D341Med (cell line): ENCODE measurements around the gene RAD51B.

Experiments used
- DNase-seq: peaks from one replicate; pipeline ENCODE4 v3.0.0; 2012; ENCODE audit warnings: low spot score

The RAD51B gene

DNA sequence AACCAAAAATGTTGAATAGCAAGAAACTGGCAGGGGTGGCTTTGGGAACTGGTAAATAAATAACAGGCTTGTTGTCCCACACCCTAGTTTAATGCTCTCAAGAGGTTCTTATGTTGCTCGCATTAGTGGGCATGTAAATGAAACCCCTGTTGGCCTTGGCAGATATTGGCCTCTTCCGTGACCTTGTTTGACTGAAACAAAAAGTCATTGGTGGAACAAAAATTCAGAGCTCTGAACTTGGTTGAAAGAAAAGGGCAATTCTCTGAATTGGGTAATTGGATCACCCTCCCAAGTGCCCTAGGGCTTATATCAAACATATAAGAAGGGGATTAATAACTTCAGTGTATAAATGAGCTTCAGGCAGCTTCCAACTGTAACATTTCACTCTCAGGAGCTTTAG is 547.1 kb downstream of the RAD51B start:
- no peak for DNase-seq

DNA sequence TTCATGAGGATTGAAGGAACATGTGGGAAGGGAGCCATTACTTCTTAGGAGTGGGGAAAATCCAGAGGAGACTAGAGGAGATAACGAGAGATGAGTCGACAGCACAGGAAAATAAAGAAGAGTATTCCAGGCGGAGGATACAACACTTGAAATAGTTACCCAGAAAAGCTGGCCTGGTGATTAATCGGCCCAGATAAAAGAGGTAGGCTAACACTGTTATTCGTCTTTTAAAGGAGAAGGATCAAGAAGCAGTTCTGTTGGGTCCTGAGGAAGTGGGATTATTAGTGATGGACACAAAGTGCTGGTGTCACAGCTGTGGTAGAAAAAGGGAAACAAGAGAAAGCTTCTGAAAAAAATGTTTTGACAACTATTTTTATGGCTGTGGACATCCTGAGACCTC is 548.0 kb downstream of the RAD51B start:
- DNase-seq = no peak

GRCh38 chr14:68368850-68369249 is 549.3 kb downstream of the RAD51B start:
- DNase-seq = no peak

- DNase-seq = no peak
Observed at GRCh38 chr14:68369281-68370056, 549.9 kb downstream of the RAD51B start.

DNA sequence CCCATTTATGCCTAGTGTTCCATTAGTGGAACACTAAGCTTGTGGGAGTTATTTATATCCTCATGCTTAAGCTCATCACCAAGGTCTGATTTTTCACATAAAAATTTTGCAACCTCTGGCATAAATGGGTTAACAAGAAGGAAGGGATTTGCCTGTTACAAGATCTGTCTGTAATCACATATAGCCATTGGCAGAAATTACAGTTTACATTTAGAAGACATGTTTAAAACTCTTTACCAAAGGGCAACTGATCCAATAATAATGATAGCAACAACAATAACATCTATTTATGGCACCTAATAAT is 550.4 kb downstream of the RAD51B start:
- no peak for DNase-seq

- DNase-seq = no peak
Observed at GRCh38 chr14:68372368-68372767, 552.8 kb downstream of the RAD51B start.

- DNase-seq = no peak
Observed at GRCh38 chr14:68373124-68373646, 553.6 kb downstream of the RAD51B start.

DNA sequence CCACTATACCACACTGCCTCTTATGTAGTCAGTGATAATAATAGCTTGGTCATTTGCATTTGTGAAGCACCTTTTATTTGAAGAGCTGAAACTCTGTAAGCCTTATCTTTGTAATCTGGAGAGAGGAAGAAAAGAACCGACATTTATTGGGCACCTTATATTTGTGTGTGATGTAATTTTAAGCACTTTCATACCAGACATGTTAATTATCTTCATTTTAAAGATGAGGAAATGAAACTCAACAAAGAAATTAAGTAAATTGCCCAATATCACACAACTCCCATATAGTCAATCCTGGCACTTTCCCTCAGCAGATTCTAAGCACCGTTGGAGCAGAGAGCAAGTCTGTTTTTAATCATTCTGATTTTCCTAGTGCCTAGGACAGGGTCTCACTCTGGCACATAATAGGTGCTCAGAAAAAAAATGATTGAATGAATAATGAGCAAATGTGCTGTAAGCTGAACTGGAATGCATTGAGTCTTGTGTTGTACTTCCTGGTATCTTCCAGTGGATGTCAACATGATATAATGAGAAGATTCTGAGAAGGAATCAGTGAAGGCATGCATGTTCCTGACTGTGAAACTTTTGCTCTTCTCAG is 554.4 kb downstream of the RAD51B start:
- no peak for DNase-seq

DNA sequence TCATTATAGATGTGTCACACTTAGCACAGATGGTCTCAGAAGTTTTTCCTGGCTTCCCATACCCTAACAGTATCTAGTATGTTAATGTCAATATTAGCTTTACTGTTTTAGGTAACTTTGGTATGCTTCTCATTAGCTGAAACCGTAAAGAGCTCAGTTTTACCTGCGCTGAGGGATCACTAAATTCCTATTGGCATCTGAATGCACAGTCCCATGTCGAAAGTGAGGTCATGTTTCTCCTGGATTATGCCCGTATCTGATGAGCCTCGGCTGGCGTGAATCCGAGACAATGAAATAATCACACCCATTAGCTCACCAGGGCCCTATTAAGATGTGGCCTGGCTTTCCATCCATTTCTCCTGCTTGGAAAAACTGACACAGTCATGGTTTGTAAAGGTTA is 555.1 kb downstream of the RAD51B start:
- DNase-seq = no peak

GRCh38 chr14:68375376-68375775 is 555.8 kb downstream of the RAD51B start:
- no peak for DNase-seq

GRCh38 chr14:68376067-68376779 is 556.6 kb downstream of the RAD51B start:
- no peak for DNase-seq

DNA sequence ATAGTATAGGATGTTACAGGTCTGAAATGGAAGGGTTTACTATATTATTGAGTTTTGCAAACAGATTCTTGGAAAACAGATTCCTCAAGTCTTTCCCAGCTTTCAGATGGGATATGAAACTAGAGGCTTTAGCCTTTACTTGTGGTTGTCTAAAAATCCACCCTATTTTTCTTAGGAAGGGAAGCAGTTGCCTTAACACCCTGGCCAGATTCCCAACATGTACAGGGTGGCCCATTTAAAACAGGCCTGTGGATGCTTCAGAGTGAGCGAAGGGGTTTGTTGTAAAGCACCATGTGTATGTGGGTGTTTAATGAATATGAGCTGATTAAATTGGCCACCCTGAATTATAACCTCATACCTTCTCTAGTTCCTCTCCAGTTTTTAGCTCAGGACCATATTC is 557.4 kb downstream of the RAD51B start:
- no peak for DNase-seq

GRCh38 chr14:68377459-68377858 is 557.9 kb downstream of the RAD51B start:
- no peak for DNase-seq

- no peak for DNase-seq
Observed at GRCh38 chr14:68379510-68380328, 560.1 kb downstream of the RAD51B start.

GRCh38 chr14:68380329-68380741 is 560.8 kb downstream of the RAD51B start:
- DNase-seq = no peak

GRCh38 chr14:68384335-68384734 is 564.8 kb downstream of the RAD51B start:
- DNase-seq = no peak

DNA sequence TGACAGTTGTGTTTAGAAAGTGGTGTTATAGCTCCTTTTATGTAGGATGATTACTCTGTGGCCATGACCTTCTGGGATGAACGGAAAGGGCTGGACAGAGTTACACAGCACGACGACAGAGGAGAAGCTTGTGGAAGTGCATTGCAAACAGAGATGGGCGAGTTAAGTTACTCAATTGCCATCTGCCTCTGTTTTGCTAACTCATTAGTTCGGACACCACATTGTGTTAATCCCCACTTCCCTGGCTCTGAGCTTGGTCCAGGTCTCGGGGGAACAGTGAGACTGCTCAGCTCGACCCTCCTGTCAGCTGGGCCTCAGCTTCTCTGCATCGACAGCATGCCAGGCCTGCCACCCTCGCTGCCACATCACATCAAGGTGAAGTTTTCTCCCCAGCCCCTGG is 565.3 kb downstream of the RAD51B start:
- DNase-seq = no peak

GRCh38 chr14:68386446-68386845 is 566.9 kb downstream of the RAD51B start:
- no peak for DNase-seq

DNA sequence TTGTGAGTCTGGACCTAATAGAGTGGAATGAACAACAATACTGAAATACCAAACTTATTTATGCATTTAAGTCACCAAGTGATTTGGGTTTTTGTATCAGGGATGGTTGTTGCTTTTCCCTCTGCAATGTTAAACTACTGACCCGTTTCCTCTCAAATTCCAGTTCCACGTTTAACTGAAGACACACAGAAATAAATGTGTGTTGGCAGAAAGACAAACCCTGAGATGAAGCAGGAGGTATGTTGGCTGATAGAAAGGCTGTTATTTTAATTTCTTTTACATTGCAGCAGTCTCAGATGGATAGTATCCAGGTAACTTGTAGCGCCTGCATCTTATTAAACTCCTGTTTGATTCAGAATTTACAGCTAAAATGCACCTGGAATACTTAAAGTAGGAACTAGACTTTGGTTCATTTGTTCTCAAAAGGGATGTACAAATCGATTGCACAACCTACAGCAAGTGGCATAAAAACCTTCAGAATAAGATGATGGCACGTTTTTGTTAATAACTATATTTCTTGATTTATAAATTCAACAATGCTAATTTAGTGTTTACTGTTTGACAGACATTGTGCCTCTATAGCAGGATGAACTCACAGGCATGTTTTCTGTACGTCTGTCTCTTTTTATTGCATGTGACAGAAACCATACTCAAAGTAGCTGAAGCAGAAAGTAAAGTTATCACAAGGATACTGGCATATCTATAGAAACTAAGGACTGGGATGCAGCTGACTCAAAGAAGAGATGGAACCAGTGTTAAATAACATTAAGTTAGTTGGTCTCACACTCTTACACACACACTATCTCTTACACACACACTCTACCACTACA is 567.6 kb downstream of the RAD51B start:
- DNase-seq = no peak

- DNase-seq = no peak
Observed at GRCh38 chr14:68389943-68390342, 570.4 kb downstream of the RAD51B start.

DNA sequence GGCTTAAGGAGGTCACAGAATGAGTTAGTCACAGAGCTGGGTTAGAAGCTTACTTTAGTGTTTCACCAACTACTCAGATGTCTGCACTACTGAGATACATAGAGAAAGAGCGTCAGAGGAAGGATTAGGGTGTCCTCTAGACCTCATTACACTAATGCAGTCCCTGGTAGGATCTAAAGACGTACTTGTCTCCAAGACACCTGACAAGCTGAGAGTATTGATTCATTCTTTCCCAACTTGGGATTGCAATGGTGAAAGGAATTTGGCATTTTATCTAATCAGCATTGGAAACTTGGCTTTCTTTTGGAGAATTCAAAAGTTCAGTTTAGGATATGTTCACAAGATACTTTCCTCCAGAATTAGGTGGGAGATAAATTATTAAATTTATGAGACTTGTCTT is 571.2 kb downstream of the RAD51B start:
- no peak for DNase-seq
